ENCODE measurements around the gene AK8. TPM values are rescaled to one million over a fixed set of nuclear protein-coding genes. Genes with fewer than 3 reads are reported as not detected.
A peak's percentile ranks its signal among the peaks of the same experiment; 100 is the strongest.

Gene AK8
- total and polyA plus RNA-seq, 2 donors from 2014 or later, result 6.2 to 6.3 TPM

DNA sequence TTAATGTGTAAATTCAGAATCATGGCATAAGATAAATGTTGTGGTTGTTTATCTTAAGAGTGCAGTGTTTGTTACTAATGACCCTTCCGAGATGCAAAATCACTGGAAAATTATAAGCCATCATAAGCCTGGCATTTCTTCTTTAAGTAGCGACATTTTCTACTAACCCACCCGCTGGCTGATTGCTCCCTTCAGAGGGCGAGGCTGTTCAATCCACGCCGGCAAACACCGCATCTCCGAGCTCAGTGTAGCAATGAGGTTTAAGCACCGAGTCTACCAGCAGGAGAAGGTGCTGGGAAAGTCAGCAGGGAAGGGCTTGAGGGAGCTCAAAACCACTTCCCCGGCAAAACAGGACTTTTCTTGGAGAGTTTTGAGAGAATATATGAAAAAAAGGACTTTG, 52.7 kb downstream of the AK8 start:
- no peaks in the 10 kb centered on the region for H3K36me3 ChIP-seq (ENCODE audit: control insufficient read depth in 2 of 3, insufficient read depth in 3 of 3, low read length in 3 of 3)
- no peak overlapping the region for H3K27ac ChIP-seq (ENCODE audit: low read depth in 2 of 2, low read length in 2 of 2)
- no peaks in the 10 kb centered on the region for H3K9me3 ChIP-seq (ENCODE audit: control insufficient read depth in 2 of 3, insufficient read depth in 1 of 3, low read length in 3 of 3)
- FAIRE-seq (no peak), DNase-seq (peak in 1 of 5 donors; percentile 10)
- H3K4me1 ChIP-seq (ENCODE audit: control insufficient read depth in 2 of 3, insufficient read depth in 2 of 3, low read depth in 1 of 3, low read length in 3 of 3), result no peaks in the 10 kb centered on the region
- H3K9ac ChIP-seq (ENCODE audit: low read length in 3 of 3), result no peak overlapping the region
- intact Hi-C loops (cut with DNase I), result no loop called here
- TF ChIP-seq, protein P1, sequence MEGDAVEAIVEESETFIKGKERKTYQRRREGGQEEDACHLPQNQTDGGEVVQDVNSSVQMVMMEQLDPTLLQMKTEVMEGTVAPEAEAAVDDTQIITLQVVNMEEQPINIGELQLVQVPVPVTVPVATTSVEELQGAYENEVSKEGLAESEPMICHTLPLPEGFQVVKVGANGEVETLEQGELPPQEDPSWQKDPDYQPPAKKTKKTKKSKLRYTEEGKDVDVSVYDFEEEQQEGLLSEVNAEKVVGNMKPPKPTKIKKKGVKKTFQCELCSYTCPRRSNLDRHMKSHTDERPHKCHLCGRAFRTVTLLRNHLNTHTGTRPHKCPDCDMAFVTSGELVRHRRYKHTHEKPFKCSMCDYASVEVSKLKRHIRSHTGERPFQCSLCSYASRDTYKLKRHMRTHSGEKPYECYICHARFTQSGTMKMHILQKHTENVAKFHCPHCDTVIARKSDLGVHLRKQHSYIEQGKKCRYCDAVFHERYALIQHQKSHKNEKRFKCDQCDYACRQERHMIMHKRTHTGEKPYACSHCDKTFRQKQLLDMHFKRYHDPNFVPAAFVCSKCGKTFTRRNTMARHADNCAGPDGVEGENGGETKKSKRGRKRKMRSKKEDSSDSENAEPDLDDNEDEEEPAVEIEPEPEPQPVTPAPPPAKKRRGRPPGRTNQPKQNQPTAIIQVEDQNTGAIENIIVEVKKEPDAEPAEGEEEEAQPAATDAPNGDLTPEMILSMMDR (IDR thresholded peaks at IDR 0.05; ENCODE audit: borderline replicate concordance, extremely low read depth, insufficient read depth), result no peak
- H3K4me3 ChIP-seq (ENCODE audit: low read length in 3 of 3), result no peak overlapping the region
- no peaks in the 10 kb centered on the region for H3K27me3 ChIP-seq (ENCODE audit: control insufficient read depth, insufficient read depth, low read length)

DNA sequence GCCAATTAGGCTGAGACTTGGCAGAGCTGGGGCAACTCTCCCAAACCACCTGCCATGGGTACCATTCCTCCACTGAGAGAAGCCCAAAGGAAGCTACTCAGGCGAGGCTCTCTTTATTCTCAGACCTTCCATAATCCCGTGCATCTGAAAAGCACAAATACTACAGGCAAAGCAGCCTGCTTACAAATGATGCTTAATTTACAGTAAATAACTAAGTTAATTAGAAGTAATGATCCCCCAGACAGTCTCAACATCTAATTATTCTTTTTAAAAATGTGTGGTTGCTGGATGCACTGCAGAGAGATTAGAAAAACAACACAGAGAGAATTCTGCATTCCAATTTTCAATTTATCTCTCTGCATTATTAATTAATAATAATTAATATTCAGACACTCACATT, 53.1 kb downstream of the AK8 start:
- Histone ChIP-seq H3K27ac (ENCODE audit: low read depth in 2 of 2, low read length in 2 of 2) (no peak overlapping the region), H3K36me3 (ENCODE audit: control insufficient read depth in 2 of 3, insufficient read depth in 3 of 3, low read length in 3 of 3) (no peaks in the 10 kb centered on the region), H3K9ac (ENCODE audit: low read length in 3 of 3) (no peak overlapping the region), H3K4me1 (ENCODE audit: control insufficient read depth in 2 of 3, insufficient read depth in 2 of 3, low read depth in 1 of 3, low read length in 3 of 3) (no peaks in the 10 kb centered on the region), H3K27me3 (ENCODE audit: control insufficient read depth, insufficient read depth, low read length) (no peaks in the 10 kb centered on the region), H3K4me3 (ENCODE audit: low read length in 3 of 3) (no peak overlapping the region), H3K9me3 (ENCODE audit: control insufficient read depth in 2 of 3, insufficient read depth in 1 of 3, low read length in 3 of 3) (no peaks in the 10 kb centered on the region)
- DNase-seq (no peak), FAIRE-seq (no peak)
- intact Hi-C loops (cut with DNase I), result no loop called here
- TF ChIP-seq, protein P1 (IDR thresholded peaks at IDR 0.05; ENCODE audit: borderline replicate concordance, extremely low read depth, insufficient read depth), result no peak

DNA sequence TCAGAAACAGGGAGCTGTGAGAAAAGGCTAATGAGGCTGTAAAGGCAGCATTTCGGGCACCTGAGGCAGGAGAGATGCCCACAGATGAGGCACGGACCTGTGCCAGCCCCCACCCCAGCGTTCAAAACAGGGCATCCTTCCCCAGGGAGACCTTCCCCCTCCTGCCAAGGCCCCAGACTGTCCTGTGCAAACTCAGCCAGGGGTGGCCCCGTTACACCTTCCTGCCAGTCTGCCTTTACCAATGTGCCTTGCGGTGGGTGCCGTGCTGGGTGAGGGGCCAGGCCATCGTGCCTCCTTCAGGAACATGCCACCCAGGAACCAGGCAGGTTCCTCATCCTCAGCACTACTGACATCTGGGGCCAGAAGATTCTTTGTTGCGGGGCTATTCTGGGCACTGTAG, 53.9 kb downstream of the AK8 start:
- H3K9me3 ChIP-seq (ENCODE audit: control insufficient read depth in 2 of 3, insufficient read depth in 1 of 3, low read length in 3 of 3), result no peaks in the 10 kb centered on the region
- FAIRE-seq, result no peak
- no peak overlapping the region for H3K9ac ChIP-seq (ENCODE audit: low read length in 3 of 3)
- H3K27me3 ChIP-seq (ENCODE audit: control insufficient read depth, insufficient read depth, low read length), result no peaks in the 10 kb centered on the region
- H3K36me3 ChIP-seq (ENCODE audit: control insufficient read depth in 2 of 3, insufficient read depth in 3 of 3, low read length in 3 of 3), result no peaks in the 10 kb centered on the region
- DNase-seq, result peak in 1 of 5 donors; percentile 51
- intact Hi-C loops (cut with DNase I), result no loop called here
- H3K4me3 ChIP-seq (ENCODE audit: low read length in 3 of 3), result no peak overlapping the region
- TF ChIP-seq, protein P1 (IDR thresholded peaks at IDR 0.05; ENCODE audit: borderline replicate concordance, extremely low read depth, insufficient read depth), result no peak
- H3K27ac ChIP-seq (ENCODE audit: low read depth in 2 of 2, low read length in 2 of 2), result no peak overlapping the region
- H3K4me1 ChIP-seq (ENCODE audit: control insufficient read depth in 2 of 3, insufficient read depth in 2 of 3, low read depth in 1 of 3, low read length in 3 of 3), result no peaks in the 10 kb centered on the region
